Omental fat pad (tissue), 4 donors: ENCODE data around the gene MAP1LC3A. TPM values are rescaled to one million over a fixed set of nuclear protein-coding genes. Genes with fewer than 3 reads are reported as not detected.

Experiments
- ATAC-seq: fragments of 150-250 bp; one replicate; pipeline ENCODE4 v1.9.1; 2016; ENCODE audit warnings: mild to moderate bottlenecking, moderate library complexity; ENCODE audit not compliant: low FRiP score
- DNase-seq: peaks from one replicate; pipeline ENCODE4 v3.0.0-alpha.2; 2019; ENCODE audit warnings: low spot score
- CTCF ChIP-seq, 3 donors: fragments of 450-650 bp; IDR thresholded peaks; one replicate each; pipeline ENCODE4 v1.5.1; 2016 to 2017; ENCODE audit warnings: antibody characterized with exemption in 3 of 3, mild to moderate bottlenecking in 3 of 3, moderate library complexity in 2 of 3
- total RNA-seq, 4 donors: library from RNA; depleted of rRNA; stranded (reverse); fragments of >200 nt; gene quantifications; one replicate each; pipeline ENCODE4 v1.1.0, GENCODE V29; 2016

MAP1LC3A gene
- total RNA-seq, 4 donors from 2014 or later: 50.1 to 76.1 (median 55.9) TPM

GRCh38 chr20:34581341-34582184 is 23.0 kb downstream of the MAP1LC3A start:
- ATAC-seq: peak; percentile 30
- DNase-seq: no peak
- no peak for TF ChIP-seq CTCF (IDR thresholded peaks at IDR 0.05)

- TF ChIP-seq CTCF (IDR thresholded peaks at IDR 0.05): no peak
- no peak for ATAC-seq
- no peak for DNase-seq
These were observed 23.7 kb downstream of the MAP1LC3A start for GRCh38 chr20:34582221-34582620.

- no peak for DNase-seq
- ATAC-seq: no peak
- no peak for TF ChIP-seq CTCF (IDR thresholded peaks at IDR 0.05)
These were observed 24.4 kb downstream of the MAP1LC3A start for GRCh38 chr20:34582911-34583310.

GRCh38 chr20:34583544-34583943 is 25.0 kb downstream of the MAP1LC3A start:
- TF ChIP-seq CTCF (IDR thresholded peaks at IDR 0.05): no peak
- DNase-seq: no peak

GRCh38 chr20:34585019-34585418 is 26.5 kb downstream of the MAP1LC3A start:
- ATAC-seq: no peak
- no peak for DNase-seq
- no peak for TF ChIP-seq CTCF (IDR thresholded peaks at IDR 0.05)

More at GRCh38 chr20:34583544-34583943, 25.0 kb downstream of the MAP1LC3A start:
- no peak for ATAC-seq

GRCh38 chr20:34586488-34587163 is 28.1 kb downstream of the MAP1LC3A start:
- DNase-seq: no peak
- no peak for ATAC-seq
- no peak for TF ChIP-seq CTCF (IDR thresholded peaks at IDR 0.05)
